Measurements from ENCODE around the gene CCNH. TPM values are rescaled to one million over a fixed set of nuclear protein-coding genes. Genes with fewer than 3 reads are reported as not detected.

Gene CCNH
- polyA plus RNA-seq, 1 of the 3 experiments (the other 2 are of a cell fraction) = 29.1 TPM

DNA sequence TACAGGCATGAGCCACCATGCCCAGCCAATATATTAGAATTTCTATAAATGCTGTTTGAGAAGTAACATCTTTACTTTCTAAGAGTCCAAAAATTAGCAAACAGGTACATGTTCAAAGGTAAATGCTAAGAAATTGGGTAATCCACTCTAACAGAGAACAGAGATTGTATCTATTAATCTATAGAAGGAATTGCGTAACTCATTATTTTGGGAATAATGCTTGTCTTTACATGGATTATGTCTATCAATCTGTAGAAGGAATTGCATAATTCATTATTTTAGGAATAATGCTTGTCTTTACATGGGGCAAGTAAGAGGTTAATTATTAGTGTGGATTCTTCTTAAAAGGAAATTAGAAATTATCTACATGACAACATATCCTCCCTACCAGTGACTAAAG is 30.5 kb downstream of the CCNH start:
- H3K27me3 ChIP-seq (ENCODE audit: insufficient read depth) = no peaks in the 10 kb centered on the region

DNA sequence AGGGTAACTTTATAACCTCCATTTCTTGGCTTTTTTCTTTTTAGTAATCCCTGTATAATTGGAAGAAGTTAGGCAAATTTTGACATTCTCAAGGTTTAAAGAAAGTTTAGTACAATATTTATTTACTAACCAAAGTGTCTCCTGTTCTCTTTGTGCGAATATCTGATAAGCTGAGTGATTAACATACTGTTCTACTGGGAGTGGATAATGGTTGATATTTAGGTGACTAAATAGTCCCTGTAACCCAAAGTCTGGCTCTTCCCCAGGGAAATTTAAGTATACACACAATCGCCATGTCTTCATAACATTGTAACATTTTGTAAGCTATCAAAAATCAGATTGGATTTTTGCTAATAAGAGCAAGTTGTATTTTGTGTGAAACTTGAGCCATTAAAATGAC is 40.0 kb downstream of the CCNH start:
- no peak for DNase-seq
- H3K4me3 ChIP-seq (ENCODE audit: low read depth in 2 of 2, low read length in 1 of 2) = no peak overlapping the region
- ChIA-PET CTCF (interaction anchor here (1.4 to 1.6 kb wide), 2 partner anchors 9 to 28 kb away, joined by 3 to 5 read pairs; no protein-coding TSS in a partner anchor), POLR2A (no interaction called here)
- H4K20me1 ChIP-seq (ENCODE audit: insufficient read depth) = no peaks in the 10 kb centered on the region
- no peak overlapping the region; a peak in 1 of 4 replicates for H3K27ac ChIP-seq (ENCODE audit: low read depth in 2 of 2, low read length in 1 of 2)
- no peak overlapping the region for H3K4me2 ChIP-seq
- no peaks in the 10 kb centered on the region for H3K27me3 ChIP-seq (ENCODE audit: insufficient read depth)
- no peaks in the 10 kb centered on the region for H3K9me2 ChIP-seq
- H3K9me3 ChIP-seq = no peaks in the 10 kb centered on the region
- WGBS (ENCODE audit: low lambda C conversion rate) = 98% methylated on average over 2 of the region's 2 CpGs
- no peak overlapping the region for H2AFZ ChIP-seq (ENCODE audit: low read depth)
- no peak for TF ChIP-seq GABPA (IDR thresholded peaks at IDR 0.05; ENCODE audit: low read depth)
- TF ChIP-seq, protein P1, sequence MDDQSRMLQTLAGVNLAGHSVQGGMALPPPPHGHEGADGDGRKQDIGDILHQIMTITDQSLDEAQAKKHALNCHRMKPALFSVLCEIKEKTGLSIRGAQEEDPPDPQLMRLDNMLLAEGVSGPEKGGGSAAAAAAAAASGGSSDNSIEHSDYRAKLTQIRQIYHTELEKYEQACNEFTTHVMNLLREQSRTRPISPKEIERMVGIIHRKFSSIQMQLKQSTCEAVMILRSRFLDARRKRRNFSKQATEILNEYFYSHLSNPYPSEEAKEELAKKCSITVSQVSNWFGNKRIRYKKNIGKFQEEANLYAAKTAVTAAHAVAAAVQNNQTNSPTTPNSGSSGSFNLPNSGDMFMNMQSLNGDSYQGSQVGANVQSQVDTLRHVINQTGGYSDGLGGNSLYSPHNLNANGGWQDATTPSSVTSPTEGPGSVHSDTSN (IDR thresholded peaks at IDR 0.05) = no peak
- TF ChIP-seq TAF1 (IDR thresholded peaks at IDR 0.05; ENCODE audit: borderline replicate concordance, low read depth, low read length) = no peak
- TF ChIP-seq MEF2A (IDR thresholded peaks at IDR 0.05; ENCODE audit: borderline replicate concordance, low read depth) = no peak
- TF ChIP-seq NRF1 (IDR thresholded peaks at IDR 0.05; ENCODE audit: low read depth, low read length) = no peak
- no peak for TF ChIP-seq RFX5 (IDR thresholded peaks at IDR 0.05; ENCODE audit: low read length)
- H3K36me3 ChIP-seq (replicated peaks in 1 of 2; ENCODE audit: control insufficient read depth in 1 of 2, insufficient read depth in 2 of 2, low read length in 1 of 2) = peaks cover 78 to 94% of the 10 kb centered on the region in 2 experiments
- peaks cover 15% of the 10 kb centered on the region for H3F3A ChIP-seq (replicated peaks; ENCODE audit: insufficient read depth)
- no peak overlapping the region for H3K9ac ChIP-seq
- H3K79me2 ChIP-seq (ENCODE audit: insufficient read depth) = peaks cover 17% of the 10 kb centered on the region; the same call in 1 of the 2 replicates
- no peaks in the 10 kb centered on the region for H3K4me1 ChIP-seq (ENCODE audit: control insufficient read depth in 1 of 2, insufficient read depth in 2 of 2, low read depth in 1 of 2, low read length in 1 of 2)

More for the DNA sequence above, 30.5 kb downstream of the CCNH start:
- TF ChIP-seq GABPA (IDR thresholded peaks at IDR 0.05; ENCODE audit: low read depth) = no peak
- TF ChIP-seq, protein P2, sequence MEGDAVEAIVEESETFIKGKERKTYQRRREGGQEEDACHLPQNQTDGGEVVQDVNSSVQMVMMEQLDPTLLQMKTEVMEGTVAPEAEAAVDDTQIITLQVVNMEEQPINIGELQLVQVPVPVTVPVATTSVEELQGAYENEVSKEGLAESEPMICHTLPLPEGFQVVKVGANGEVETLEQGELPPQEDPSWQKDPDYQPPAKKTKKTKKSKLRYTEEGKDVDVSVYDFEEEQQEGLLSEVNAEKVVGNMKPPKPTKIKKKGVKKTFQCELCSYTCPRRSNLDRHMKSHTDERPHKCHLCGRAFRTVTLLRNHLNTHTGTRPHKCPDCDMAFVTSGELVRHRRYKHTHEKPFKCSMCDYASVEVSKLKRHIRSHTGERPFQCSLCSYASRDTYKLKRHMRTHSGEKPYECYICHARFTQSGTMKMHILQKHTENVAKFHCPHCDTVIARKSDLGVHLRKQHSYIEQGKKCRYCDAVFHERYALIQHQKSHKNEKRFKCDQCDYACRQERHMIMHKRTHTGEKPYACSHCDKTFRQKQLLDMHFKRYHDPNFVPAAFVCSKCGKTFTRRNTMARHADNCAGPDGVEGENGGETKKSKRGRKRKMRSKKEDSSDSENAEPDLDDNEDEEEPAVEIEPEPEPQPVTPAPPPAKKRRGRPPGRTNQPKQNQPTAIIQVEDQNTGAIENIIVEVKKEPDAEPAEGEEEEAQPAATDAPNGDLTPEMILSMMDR (IDR thresholded peaks at IDR 0.05) = no peak
- TF ChIP-seq NFIC (IDR thresholded peaks at IDR 0.05; ENCODE audit: borderline replicate concordance) = no peak
- no peak for TF ChIP-seq EZH2phosphoT487 (IDR thresholded peaks at IDR 0.05; ENCODE audit: borderline replicate concordance, low read depth)
- TF ChIP-seq EP300 (IDR thresholded peaks at IDR 0.05; ENCODE audit: borderline replicate concordance in 1 of 2, low read depth in 1 of 2, low read length in 1 of 2) = no peak
- TF ChIP-seq FOXM1 (IDR thresholded peaks at IDR 0.05; ENCODE audit: low read depth) = no peak
- no peak for TF ChIP-seq TAF1 (IDR thresholded peaks at IDR 0.05; ENCODE audit: borderline replicate concordance, low read depth, low read length)
- TF ChIP-seq NRF1 (IDR thresholded peaks at IDR 0.05; ENCODE audit: low read depth, low read length) = no peak
- no peak for TF ChIP-seq YY1 (IDR thresholded peaks at IDR 0.05; ENCODE audit: low read depth)
- no peak for TF ChIP-seq TEAD4 (IDR thresholded peaks at IDR 0.05; ENCODE audit: borderline replicate concordance, insufficient read depth)
- TF ChIP-seq POLR2AphosphoS5 (IDR thresholded peaks at IDR 0.05; ENCODE audit: low read depth, low read length) = no peak
- no peak for TF ChIP-seq MEF2A (IDR thresholded peaks at IDR 0.05; ENCODE audit: borderline replicate concordance, low read depth)
- no peak for TF ChIP-seq SMC3 (IDR thresholded peaks at IDR 0.05; ENCODE audit: low read depth, low read length)
- TF ChIP-seq, protein P3, sequence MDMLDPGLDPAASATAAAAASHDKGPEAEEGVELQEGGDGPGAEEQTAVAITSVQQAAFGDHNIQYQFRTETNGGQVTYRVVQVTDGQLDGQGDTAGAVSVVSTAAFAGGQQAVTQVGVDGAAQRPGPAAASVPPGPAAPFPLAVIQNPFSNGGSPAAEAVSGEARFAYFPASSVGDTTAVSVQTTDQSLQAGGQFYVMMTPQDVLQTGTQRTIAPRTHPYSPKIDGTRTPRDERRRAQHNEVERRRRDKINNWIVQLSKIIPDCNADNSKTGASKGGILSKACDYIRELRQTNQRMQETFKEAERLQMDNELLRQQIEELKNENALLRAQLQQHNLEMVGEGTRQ (IDR thresholded peaks at IDR 0.05; ENCODE audit: borderline replicate concordance, low read depth, low read length) = no peak
- no peak for TF ChIP-seq RFX5 (IDR thresholded peaks at IDR 0.05; ENCODE audit: low read length)
- no peak for TF ChIP-seq JUND (IDR thresholded peaks at IDR 0.05)
- POLR2A ChIA-PET = no interaction called here
- Histone ChIP-seq H3K4me1 (ENCODE audit: control insufficient read depth in 1 of 2, insufficient read depth in 2 of 2, low read depth in 1 of 2, low read length in 1 of 2) (peaks cover 0 to 10% of the 10 kb centered on the region in 2 experiments; a peak in 1 of 4 replicates), H3K4me2 (no peak overlapping the region), H3K36me3 (replicated peaks in 1 of 2; ENCODE audit: control insufficient read depth in 1 of 2, insufficient read depth in 2 of 2, low read length in 1 of 2) (peaks cover 94% of the 10 kb centered on the region in 2 experiments), H3K9me2 (no peaks in the 10 kb centered on the region), H2AFZ (ENCODE audit: low read depth) (no peak overlapping the region), H3K9ac (no peak overlapping the region), H4K20me1 (ENCODE audit: insufficient read depth) (no peaks in the 10 kb centered on the region), H3K79me2 (ENCODE audit: insufficient read depth) (peaks cover 34% of the 10 kb centered on the region; the same call in 1 of the 2 replicates), H3K4me3 (ENCODE audit: low read depth in 2 of 2, low read length in 1 of 2) (no peak overlapping the region), H3F3A (replicated peaks; ENCODE audit: insufficient read depth) (peaks cover 52% of the 10 kb centered on the region), H3K9me3 (no peaks in the 10 kb centered on the region), H3K27ac (ENCODE audit: low read depth in 2 of 2, low read length in 1 of 2) (no peak overlapping the region)
- DNase-seq = no peak
- 97% methylated on average over 1 of the region's 1 CpG for WGBS (ENCODE audit: low lambda C conversion rate)
- CTCF ChIA-PET = no interaction called here
